HG03064 (cell line): ENCODE measurements around the gene B3GNT2.
"Not testable (repeated sequence)": the region's sequence is repeated elsewhere in the genome, so short reads cannot be mapped to it uniquely, and the experiment has no call there.

Source experiments
- ATAC-seq: cut with Tn5 transposase; IDR thresholded peaks from one replicate; pipeline ENCODE4 v1.9.1; 2021; ENCODE audit warnings: low read depth; ENCODE audit not compliant: unreplicated experiment

Gene B3GNT2

DNA sequence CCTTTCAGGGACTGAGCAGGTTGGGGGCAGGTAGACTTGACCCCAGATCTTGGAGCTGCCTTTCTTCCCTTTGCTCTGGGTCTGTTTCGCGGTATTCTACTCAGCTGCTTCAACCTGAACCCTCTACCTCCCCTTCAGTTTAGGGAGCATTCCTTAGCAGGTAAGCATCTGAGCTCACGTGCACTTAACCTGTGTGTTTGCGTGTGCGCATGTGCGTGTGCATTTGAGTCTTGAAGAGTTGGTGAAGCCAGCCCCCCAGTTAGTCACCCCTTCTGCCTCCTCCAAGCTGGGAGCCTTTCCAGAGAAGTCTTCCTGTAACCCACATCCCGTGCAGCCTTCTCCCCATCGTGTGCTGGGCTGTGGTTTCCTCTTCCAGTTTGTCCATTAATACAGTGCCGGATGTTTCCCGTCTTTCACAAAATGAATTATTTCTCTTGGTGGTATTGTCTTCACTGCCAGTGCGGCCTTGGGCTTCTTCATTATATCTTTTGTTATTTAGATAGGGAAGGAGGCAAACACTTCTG is 33.2 kb downstream of the B3GNT2 start:
- no peak for ATAC-seq

DNA sequence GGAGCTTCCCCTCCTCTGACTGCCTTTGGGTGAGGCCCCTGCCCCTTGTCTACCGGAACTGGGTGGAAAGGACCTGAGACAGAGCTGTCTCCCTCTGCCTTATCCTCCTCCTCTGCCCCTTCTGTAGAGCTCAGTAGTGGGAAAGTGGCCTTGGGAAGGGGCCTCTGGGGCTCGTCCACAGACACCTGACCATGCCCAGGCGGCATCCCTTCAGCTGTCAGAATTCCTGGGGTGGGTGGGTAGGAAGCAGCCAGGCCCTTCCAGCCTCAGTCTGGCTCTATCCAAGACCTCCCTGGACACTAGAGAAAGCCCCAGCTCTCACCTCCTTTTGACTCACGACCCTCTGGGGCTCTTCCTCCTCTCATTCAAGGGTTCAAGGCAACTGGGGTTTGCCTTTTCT is 35.6 kb downstream of the B3GNT2 start:
- no peak for ATAC-seq

DNA sequence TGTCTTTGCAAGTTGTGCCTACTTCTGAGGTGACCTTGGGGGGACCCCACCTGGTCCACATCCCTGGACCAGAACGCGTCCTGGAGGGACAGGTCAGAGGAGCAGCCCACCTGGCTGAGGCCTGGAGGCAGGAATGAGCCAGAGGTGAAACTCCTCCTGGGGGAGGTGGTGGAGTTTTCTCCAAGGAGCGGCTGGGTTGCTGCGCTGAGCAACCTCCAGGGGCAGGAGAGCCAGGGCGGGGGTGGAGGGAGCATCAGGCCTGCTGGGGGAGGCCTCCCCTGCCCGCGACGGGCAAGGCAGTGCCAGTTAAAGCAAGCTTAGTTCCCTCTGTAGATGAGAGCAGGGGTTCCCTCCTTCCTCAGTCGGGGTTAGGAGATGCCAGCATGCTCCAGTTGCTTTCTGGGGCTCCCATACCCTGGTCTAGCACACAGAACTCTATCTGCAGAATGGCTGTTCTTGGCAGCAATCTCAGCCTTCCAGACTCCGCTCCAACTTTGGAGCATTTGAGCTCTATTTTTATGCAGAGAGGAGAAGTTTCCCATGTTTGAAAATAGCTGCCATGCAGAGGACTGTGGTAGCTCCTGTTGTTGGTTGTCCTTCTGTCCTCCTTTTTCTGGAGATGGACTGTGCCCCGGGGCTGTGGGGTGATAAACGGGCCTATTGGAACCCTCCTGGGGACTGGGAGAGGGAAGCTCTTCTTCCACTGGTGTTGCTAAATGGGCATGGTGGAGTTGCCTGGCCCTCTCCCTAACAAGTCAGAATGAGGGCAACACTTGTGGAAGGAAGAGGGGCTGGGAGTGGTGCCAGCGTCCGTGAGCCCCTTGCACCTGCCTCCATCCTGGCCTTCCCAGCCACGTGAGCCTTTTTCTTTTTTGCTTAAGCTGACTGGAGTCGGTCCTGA is 39.1 kb downstream of the B3GNT2 start:
- ATAC-seq, result no peak

DNA sequence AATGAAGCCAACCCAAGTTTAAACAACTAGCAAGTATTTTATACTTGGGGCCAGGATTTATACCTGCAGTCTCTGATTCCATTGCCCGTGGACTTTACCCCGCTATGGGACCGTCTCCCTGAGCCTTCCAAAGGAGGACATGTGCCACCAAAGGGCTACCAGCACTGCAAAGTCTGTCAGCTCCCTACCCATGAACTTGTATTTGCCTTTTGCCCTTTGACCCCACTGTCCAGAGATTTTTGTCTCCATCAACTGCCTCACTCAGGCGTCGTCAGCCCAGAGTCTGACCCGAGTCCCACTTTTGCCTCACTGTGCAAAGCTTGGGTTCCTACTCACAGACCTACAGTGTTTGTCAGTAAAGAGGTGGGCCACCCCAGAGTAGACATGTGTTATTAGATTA is 40.6 kb downstream of the B3GNT2 start:
- no peak for ATAC-seq

DNA sequence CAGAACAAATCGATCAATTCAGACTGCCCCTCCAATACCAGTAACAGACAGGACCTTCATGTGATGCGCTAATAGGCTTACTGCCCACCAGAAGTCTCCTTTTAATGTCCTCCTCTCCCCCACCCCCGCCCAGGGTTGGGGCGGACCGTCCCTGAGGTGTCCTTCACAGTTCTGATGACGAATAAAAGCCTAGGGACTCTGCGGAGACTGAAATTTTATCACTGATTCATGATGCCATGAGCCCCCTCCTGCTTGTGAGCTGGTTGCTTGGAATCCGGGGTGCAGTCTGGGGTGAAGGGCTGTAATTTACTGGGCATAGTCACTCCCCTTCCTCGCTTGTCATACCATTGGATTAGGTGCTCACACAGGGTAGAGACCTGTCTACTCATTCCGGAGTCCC is 42.3 kb downstream of the B3GNT2 start:
- ATAC-seq, result no peak

DNA sequence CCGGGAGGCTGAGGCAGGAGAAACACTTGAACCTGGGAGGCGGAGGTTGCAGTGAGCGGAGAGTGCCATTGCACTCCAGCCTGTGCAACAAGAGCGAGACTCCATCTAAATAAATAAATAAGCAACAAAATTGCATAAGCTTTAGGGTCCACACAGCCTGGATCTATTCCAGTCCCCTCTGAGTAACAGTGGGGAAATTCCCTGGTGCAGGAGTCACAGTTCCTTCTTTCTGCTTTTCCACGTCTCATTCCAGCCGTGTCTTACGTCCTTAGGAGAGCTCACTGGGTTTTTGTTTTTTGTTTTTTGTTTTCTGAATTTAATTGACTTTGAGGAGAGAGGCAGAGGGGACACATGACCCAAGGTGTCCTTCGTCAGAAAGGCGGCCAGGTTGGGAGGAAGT is 44.6 kb downstream of the B3GNT2 start:
- ATAC-seq, result no peak

DNA sequence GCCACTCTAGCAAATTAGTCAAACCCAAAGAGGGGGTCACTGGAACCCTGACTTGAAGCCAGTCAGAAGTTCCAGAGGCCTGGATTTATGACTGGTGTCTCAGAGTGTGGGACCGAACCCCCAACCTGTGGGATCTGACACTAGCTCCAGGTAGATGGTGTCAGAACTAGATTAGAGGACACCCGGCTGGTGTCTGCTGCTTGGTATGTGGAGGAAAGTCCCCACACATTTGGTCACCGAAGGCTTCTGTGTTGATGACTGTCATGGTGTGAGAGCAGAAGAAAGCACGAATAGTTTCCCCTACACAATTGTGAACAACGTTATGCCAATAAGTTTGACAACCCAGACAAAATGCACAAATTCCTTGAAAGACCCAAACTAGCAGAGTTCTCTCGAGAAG is 48.1 kb downstream of the B3GNT2 start:
- ATAC-seq, result no peak

DNA sequence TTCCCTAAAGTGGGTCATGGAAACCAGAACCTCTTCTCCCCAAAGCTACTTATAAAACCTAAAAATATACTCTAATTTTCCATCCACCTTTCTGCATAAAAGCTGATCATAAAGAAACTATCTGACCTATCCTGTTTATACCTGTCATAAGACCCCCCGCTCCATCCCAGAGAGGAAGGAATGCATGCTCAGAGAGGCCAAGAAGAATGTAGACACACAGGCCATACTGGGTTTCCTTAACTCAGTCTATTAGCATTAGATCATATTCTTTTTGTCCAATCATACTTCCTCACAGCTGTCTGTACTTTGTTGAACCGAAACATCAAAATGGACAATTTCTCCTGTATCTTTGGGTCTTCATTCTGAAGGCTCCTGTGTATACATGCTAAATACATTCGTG is 52.3 kb downstream of the B3GNT2 start:
- ATAC-seq, result no peak

DNA sequence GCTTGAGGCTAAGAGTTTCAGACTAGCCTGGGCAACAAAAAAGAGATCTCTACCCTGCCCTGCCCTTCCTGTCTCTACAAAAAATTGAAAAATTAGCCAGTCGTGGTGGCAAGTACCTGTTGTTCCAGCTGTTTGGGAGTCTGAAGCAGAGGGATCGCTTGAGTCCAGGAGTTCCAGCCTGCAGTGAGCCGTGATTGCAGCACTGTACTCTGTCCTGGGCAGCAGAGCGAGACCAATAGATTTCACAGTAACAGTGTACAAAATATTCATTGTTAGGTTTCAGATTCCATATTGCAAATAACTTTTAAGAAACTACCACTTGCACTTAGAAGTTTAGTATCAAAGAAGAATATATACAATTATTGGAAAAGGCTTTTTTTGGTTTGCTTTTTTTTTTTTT is 54.3 kb downstream of the B3GNT2 start:
- no peak for ATAC-seq

DNA sequence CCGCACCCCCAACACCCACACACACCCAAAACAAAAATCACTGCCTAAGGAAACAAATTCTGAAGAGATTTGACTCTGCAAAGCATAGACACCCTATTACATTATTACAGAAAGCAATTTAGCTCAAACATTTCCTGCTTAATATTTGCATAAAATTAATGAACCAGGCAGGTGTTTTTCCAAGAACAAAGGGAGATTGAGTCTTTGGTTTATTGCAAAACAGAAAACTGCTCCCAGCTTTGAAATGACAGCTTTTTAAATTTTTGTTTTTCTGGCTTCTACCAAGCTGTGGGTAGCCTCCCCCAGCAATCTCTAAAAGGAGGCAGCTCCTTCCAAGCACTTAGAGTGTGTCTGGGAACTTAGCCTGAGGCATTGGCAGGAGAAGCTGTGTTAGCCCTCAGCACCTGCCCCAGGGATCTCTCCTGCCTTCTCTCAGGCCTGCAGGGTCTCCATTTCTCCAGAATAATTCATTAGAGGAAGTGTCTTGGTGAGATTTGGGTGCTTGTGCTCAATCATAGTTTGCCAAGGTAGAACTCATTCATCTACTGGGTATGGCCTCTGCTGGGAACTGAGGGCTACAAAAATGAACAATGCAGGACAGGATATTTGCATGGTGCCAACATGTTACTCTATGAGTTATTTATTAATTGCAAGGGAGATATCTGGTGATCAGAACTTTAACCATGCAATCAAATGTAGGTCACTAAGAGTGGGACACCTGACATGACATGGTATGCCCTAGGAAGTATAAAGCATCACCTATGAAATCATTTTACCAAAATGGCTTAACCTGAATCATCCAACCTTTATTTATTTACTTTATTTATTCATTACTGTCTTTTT is 58.7 kb downstream of the B3GNT2 start:
- no peak for ATAC-seq

DNA sequence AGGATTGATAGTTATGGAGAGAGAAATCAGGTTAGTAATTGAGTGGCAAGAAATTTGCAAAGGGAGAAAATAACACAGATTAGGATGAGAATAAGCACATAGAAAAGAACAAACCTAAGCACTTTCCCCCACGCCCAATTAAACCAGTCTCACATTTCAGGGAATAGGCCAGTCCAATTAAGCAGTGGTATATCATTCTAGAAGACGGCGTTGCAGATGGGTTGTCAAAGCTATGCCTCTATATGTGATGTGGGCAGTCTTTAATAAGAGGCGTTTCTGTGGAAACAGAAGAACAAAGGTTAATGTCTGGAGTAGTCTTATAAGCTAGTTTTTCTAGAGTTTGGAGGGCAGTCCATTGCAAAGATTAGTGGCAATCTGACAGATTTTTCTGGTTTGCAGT is 61.6 kb downstream of the B3GNT2 start:
- ATAC-seq, result no peak

DNA sequence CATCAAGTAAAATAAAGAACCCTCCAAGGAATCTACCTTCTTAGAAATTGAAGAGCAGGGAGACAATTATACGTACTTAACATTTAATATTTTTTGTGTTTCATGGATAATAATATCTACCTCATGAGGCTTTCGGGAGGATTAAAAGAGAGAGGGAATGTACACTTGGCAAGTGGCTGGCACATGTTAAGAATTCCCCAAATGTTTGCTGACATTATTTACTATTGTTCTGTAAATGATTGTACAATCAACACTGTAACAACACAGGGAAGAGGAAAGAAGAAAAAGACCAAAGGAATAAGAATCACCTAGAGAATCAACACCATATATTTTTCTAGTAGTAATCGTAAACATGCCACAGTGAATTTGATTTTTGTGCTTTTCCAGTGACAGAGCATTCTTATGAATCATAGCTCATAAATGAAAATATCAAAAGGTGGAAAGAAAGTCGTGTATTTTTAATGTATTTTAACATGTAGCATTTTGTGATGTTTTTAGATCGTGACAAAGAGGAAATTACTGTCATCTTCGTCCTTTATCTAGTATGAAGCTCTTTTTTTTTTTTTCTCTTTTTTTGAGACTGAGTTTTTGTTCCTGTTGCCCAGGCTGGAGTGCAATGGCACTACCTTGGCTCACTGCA is 67.3 kb downstream of the B3GNT2 start:
- no peak for ATAC-seq

DNA sequence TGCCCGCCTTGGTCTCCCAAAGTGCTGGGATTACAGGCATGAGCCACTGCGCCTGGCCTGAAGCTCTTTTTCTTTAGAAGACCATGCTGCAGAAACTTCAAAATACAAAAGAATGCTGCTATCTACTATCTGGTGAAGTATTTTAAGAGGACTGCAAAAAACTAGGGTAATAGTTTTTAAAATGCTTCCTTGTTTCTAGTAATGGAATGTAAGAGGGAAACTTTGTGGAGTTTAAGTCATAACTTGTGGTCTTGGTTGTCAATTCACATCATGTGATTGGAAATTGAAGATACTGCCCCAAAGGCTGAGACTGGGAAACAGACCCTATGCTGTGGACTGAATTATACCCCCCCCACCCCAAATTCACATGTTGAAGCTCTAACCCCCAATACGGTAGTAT is 68.3 kb downstream of the B3GNT2 start:
- no peak for ATAC-seq

DNA sequence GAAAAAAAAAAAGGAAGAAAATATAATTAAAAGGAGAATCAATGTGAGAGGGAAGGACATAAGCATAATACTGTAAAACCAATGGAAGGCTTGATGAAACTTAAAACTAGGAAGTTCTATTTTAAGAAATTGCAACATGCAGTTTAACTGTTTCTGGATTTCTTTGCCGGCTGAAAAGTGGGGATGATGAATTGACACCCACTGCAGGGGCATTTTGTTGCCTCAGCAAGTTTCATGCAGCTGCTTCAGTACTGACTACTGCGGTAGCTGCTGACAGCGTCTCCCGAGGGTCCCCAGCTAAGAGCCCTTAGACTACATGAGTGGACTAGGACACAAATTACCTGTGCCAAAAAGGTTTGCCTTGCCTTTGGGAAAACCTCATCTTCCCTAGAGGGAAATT is 69.2 kb downstream of the B3GNT2 start:
- no peak for ATAC-seq

DNA sequence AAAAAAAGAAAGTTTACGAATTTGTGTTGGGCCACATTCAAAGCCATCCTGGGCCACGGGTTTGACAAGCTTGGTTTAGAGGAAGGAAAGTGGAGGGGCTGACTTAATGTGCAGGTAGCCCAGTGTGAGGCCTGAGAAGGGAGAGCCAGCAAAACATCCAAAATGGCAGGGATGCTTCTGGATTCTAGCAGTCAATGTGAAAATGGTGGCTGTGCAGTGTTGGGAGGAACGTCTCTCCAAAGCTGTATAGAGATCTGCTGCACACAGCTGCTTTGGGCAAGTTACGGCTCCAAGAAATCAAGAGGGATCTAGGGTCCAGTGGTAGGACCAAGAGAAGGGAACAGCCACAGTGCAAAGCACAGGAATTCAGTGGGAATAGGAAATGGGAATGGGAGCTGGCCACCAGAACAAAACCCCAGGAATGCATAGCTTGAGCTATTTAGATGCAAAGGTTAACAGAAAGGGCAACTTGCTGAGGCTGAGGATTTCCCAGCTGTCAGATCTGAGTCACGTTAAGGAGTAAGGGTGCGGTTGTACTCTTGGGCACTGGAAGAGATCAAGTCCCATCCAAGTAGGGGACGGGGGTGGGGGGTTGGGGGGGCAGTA is 70.6 kb downstream of the B3GNT2 start:
- ATAC-seq, result no peak

DNA sequence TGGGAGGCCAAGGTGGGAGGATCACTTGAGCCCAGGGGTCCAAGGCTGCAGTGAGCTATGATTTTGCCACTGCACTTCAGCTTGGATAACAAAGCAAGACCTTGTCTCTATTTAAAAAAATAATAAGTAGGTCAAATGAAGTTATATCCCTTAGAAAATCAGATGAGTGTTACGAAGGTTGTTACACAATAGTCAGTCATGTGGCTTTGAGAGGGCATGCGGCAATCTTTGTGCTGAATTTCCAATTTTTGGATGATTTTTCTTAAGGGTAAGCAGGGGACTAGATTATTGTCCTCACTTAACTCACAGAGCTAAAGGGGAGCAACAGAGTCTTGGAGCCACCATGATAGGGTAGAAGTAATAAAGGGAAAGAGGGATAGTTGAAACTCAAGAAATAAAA is 71.8 kb downstream of the B3GNT2 start:
- ATAC-seq, result no peak

DNA sequence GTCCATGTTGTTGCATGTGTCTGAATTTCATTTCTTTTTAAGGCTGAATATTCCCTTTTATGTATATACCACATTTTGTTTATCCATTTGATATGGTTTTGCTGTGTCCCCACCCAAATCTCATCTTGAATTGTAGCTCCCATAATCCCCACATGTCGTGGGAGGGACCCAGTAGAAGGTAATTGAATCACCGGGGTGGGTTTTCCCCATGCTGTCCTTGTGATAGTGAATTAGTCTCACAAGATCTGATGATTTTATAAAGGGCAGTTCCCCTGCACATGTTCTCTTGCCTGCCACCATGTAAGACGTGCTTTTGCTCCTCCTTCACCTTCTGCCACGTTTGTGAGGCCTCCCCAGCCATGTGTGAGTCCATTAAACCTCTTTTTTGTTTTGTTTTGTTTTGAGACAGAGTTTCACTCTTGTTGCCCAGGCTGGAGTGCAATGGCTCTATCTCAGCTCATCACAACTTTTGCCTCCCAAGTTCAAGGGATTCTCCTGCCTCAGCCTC is 72.8 kb downstream of the B3GNT2 start:
- not testable (repeated sequence) for ATAC-seq

DNA sequence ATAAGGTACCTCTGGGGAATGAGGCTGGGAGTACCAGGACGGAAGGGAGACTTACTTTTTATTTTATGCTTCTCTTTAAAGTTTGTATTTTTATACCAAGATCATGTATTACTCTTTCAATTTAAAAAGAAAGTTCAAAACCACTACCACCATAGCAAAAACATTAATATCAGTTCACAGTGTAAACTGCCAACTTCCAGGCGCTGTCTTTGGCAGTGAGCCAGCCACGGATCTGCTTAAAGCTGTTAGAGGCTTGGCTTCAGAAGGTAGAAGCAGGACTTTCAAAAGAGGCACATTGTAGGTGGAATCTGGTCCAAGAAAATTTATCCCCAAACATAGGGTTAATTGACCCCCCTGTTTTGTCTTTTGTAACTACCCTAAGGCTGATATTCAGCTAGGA is 74.8 kb downstream of the B3GNT2 start:
- no peak for ATAC-seq
